NB4 (cell line): ENCODE data around the gene TLL2.

Experiments
- CTCF ChIP-seq: IDR thresholded peaks from one replicate; pipeline ENCODE4 v1.5.1; 2012; ENCODE audit warnings: low read depth, low read length
- MAX ChIP-seq: IDR thresholded peaks from 2 replicates; pipeline ENCODE4 v1.6.1; 2011; ENCODE audit warnings: low read depth, low read length
- MYC ChIP-seq: IDR thresholded peaks from 2 replicates; pipeline ENCODE4 v1.6.1; 2011; ENCODE audit warnings: low read depth, low read length
- POLR2A ChIP-seq: IDR thresholded peaks from 2 replicates; pipeline ENCODE4 v1.6.1; 2011; ENCODE audit warnings: mild to moderate bottlenecking; ENCODE audit not compliant: insufficient read length; ENCODE audit errors: extremely low read depth

DNA sequence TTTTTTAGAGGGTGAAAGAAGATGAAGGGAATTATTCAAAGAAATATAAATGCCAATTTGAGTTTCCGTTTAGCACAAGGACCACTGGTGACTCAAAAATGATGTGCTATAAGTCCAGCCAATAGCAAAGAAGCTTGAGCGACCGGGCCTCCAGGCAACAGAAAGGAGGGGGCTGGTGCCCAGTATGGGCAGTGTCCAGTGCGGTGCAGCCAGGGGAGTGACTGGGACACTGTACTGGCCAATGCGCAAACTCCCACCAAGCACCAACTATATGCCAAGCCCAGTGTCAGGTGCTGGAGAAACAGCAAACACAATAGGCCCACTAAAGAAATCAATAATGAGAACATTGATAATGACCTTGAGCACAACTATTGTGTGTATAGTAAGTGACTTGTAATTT is 144.8 kb downstream of the TLL2 start:
- no peak for TF ChIP-seq CTCF
- no peak for TF ChIP-seq MAX
- TF ChIP-seq POLR2A, result no peak
- no peak for TF ChIP-seq MYC
